DND-41 (cell line): ENCODE data around the gene MAP2K1.

Experiments used
- ATAC-seq: fragments of 200-7000 bp; cut with Tn5 transposase; 3 replicates; pipeline ENCODE4 v1.9.1; 2021; ENCODE audit warnings: low read depth; ENCODE audit not compliant: insufficient read depth
- DNase-seq: peaks from one replicate; pipeline ENCODE4 v3.0.0-alpha.2; 2020
- H2AFZ ChIP-seq: 2 replicates; pipeline ENCODE4 v1.6.0; 2012; ENCODE audit warnings: low read depth, low read length
- H3K27ac ChIP-seq: 2 replicates; pipeline ENCODE4 v1.5.1; 2012; ENCODE audit warnings: low read length, inconsistent platforms
- H3K27me3 ChIP-seq: fragments of 200-600 bp; sonication (generic); 2 replicates; pipeline ENCODE4 v1.6.0; 2012; ENCODE audit warnings: low read length, mild to moderate bottlenecking, inconsistent platforms; ENCODE audit not compliant: insufficient read depth, poor library complexity
- H3K36me3 ChIP-seq: 2 replicates; pipeline ENCODE4 v1.5.1; 2012; ENCODE audit warnings: low read length, inconsistent platforms; ENCODE audit not compliant: insufficient read depth
- H3K4me1 ChIP-seq: 2 replicates; pipeline ENCODE4 v1.5.1; 2012; ENCODE audit warnings: mild to moderate bottlenecking, low read length; ENCODE audit not compliant: insufficient read depth
- H3K4me2 ChIP-seq: 2 replicates; pipeline ENCODE4 v1.6.0; 2012; ENCODE audit warnings: mild to moderate bottlenecking, moderate library complexity, low read length, inconsistent platforms; ENCODE audit not compliant: insufficient read depth
- H3K4me3 ChIP-seq, 2 experiments: fragments of 200-600 bp in 1 of 2; shearing (Covaris generic) in 1 of 2; 2 replicates each; pipeline ENCODE4 v1.5.1; 2012 to 2016; ENCODE audit warnings: inconsistent platforms in 2 of 2, low read length in 2 of 2, mild to moderate bottlenecking in 2 of 2, low read depth in 1 of 2, moderate library complexity in 1 of 2
- H3K79me2 ChIP-seq: 2 replicates; pipeline ENCODE4 v1.6.0; 2012; ENCODE audit warnings: low read length, inconsistent platforms; ENCODE audit not compliant: insufficient read depth
- H3K9ac ChIP-seq: 2 replicates; pipeline ENCODE4 v1.6.0; 2012; ENCODE audit warnings: low read depth, mild to moderate bottlenecking, inconsistent platforms, low read length, moderate library complexity
- H3K9me3 ChIP-seq: 2 replicates; pipeline ENCODE4 v1.5.1; 2012; ENCODE audit warnings: low read length, moderate library complexity, mild to moderate bottlenecking, inconsistent platforms; ENCODE audit not compliant: insufficient read depth, severe bottlenecking
- H4K20me1 ChIP-seq: 2 replicates; pipeline ENCODE4 v1.6.0; 2012; ENCODE audit warnings: low read length; ENCODE audit not compliant: insufficient read depth
- CTCF ChIP-seq: IDR thresholded peaks from 2 replicates; pipeline ENCODE4 v1.5.1; 2012; ENCODE audit warnings: borderline replicate concordance, low read length, moderate library complexity, mild to moderate bottlenecking; ENCODE audit not compliant: poor library complexity, severe bottlenecking; ENCODE audit errors: extremely low read depth
- EZH2 ChIP-seq: IDR thresholded peaks from 3 replicates; pipeline ENCODE4 v1.6.1; 2012; ENCODE audit warnings: borderline replicate concordance, low read depth, mild to moderate bottlenecking, moderate library complexity, low read length, inconsistent platforms; ENCODE audit not compliant: severe bottlenecking

The MAP2K1 gene

GRCh38 chr15:66413579-66413978 is 26.9 kb downstream of the MAP2K1 start:
- DNase-seq (no peak), ATAC-seq (no peak)
- H3K4me1 ChIP-seq = peaks cover 41% of the 10 kb centered on the region
- TF ChIP-seq CTCF (no peak), EZH2 (no peak)
- H3K27me3 ChIP-seq = no peaks in the 10 kb centered on the region
- H3K9ac ChIP-seq = no peak overlapping the region
- H3K79me2 ChIP-seq = peaks cover 100% of the 10 kb centered on the region
- no peak overlapping the region for H2AFZ ChIP-seq
- H3K36me3 ChIP-seq = peaks cover 15% of the 10 kb centered on the region; the same call in 1 of the 2 replicates
- no peak overlapping the region for H3K4me3 ChIP-seq
- no peaks in the 10 kb centered on the region for H3K9me3 ChIP-seq
- no peak overlapping the region for H3K27ac ChIP-seq
- peaks cover 60% of the 10 kb centered on the region for H4K20me1 ChIP-seq
- no peak overlapping the region for H3K4me2 ChIP-seq

GRCh38 chr15:66415360-66415759 is 28.6 kb downstream of the MAP2K1 start:
- Histone ChIP-seq H3K4me2 (no peak overlapping the region), H3K9me3 (no peaks in the 10 kb centered on the region), H3K27ac (no peak overlapping the region), H3K4me1 (peaks cover 23% of the 10 kb centered on the region), H3K4me3 (no peak overlapping the region), H4K20me1 (peaks cover 47% of the 10 kb centered on the region), H3K36me3 (peaks cover 15% of the 10 kb centered on the region; the same call in 1 of the 2 replicates), H2AFZ (no peak overlapping the region), H3K27me3 (no peaks in the 10 kb centered on the region), H3K9ac (no peak overlapping the region), H3K79me2 (peaks cover 97% of the 10 kb centered on the region)
- ATAC-seq (no peak), DNase-seq (no peak)
- TF ChIP-seq EZH2 (no peak), CTCF (no peak)

- TF ChIP-seq EZH2 = no peak
- TF ChIP-seq CTCF = no peak
- Histone ChIP-seq H3K4me3 (no peak overlapping the region), H4K20me1 (peaks cover 34% of the 10 kb centered on the region; the same call in 1 of the 2 replicates), H3K27ac (peak overlapping the region; percentile 44; the same call in 1 of the 2 replicates), H3K4me1 (no peaks in the 10 kb centered on the region), H3K4me2 (no peak overlapping the region), H2AFZ (no peak overlapping the region), H3K9ac (no peak overlapping the region), H3K36me3 (peaks cover 15% of the 10 kb centered on the region; the same call in 1 of the 2 replicates), H3K79me2 (peaks cover 93% of the 10 kb centered on the region), H3K9me3 (no peaks in the 10 kb centered on the region), H3K27me3 (no peaks in the 10 kb centered on the region)
- no peak for ATAC-seq
- no peak for DNase-seq
These were observed 31.0 kb downstream of the MAP2K1 start for GRCh38 chr15:66417736-66418135.

GRCh38 chr15:66419471-66419870 is 32.8 kb downstream of the MAP2K1 start:
- Histone ChIP-seq H3K27ac (no peak overlapping the region), H3K4me1 (no peaks in the 10 kb centered on the region), H3K27me3 (no peaks in the 10 kb centered on the region), H3K9ac (no peak overlapping the region), H3K4me2 (no peak overlapping the region), H2AFZ (no peak overlapping the region), H3K36me3 (0 out of 2 replicates have a peak, but pooled peaks cover under 1% of the 10 kb centered on the region), H3K4me3 (no peak overlapping the region), H3K79me2 (peaks cover 92% of the 10 kb centered on the region), H3K9me3 (no peaks in the 10 kb centered on the region), H4K20me1 (peaks cover 30% of the 10 kb centered on the region; the same call in 1 of the 2 replicates)
- TF ChIP-seq EZH2 = no peak
- TF ChIP-seq CTCF = no peak
- ATAC-seq (no peak), DNase-seq (no peak)
